ENCODE measurements around the gene R3HDM2.

Gene R3HDM2

GRCh38 chr12:57219993-57220754 lies 210.7 kb downstream of the R3HDM2 start:
- DNase-seq (ENCODE audit: low read depth in 2 of 3, low spot score in 2 of 3): no peak

- DNase-seq (ENCODE audit: low read depth in 2 of 3, low spot score in 2 of 3): no peak
Observed at GRCh38 chr12:57219205-57219992, 211.4 kb downstream of the R3HDM2 start.

- DNase-seq (ENCODE audit: low read depth in 2 of 3, low spot score in 2 of 3): no peak
Observed at GRCh38 chr12:57218030-57218853, 212.6 kb downstream of the R3HDM2 start.

DNA sequence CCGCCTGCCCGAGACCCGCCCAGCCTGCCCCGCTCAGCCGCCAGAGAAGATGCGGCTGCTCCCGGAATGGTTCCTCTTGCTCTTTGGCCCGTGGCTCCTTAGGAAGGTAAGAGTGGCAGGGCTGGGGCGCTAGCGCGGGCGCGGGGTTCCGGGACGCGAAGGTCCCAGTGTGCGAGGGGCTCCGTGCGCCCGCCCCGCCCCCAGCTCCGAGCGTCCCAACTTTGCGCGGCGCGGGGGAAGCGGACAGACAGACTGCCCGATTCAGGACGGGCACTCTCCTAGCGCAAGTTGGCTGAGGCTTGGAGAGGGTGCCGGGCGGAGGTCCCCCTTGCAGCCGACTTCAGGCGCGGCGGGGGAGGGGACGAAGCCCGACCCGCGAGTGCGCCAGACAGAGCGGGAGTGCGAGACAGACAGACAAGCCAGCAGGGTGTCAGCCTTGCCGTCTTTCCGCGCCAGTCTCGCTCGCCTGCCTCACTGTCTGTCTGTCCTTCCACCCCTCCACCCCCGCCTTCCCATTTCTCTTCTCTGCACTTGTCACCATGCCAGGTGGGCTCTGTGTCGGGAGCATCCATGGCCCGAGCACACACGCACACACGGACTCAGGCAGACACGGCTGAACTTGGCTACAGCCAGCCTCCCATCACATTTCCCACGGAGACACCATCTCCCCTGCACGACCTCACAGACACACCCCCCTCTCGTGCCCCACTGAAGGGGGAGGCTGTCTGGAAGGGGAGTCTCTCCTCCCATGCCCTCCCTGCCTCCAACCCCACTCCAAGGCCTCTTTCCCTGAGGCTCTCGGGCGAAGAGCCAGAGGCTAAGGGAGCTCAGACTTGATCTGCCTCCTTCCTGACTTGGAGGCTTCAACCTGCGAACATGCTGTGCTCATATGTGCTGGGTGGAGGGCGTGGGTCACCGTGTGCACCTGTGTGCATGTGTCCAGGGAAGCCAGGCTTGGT lies 213.6 kb downstream of the R3HDM2 start:
- no peak for DNase-seq (ENCODE audit: low read depth in 2 of 3, low spot score in 2 of 3)

DNA sequence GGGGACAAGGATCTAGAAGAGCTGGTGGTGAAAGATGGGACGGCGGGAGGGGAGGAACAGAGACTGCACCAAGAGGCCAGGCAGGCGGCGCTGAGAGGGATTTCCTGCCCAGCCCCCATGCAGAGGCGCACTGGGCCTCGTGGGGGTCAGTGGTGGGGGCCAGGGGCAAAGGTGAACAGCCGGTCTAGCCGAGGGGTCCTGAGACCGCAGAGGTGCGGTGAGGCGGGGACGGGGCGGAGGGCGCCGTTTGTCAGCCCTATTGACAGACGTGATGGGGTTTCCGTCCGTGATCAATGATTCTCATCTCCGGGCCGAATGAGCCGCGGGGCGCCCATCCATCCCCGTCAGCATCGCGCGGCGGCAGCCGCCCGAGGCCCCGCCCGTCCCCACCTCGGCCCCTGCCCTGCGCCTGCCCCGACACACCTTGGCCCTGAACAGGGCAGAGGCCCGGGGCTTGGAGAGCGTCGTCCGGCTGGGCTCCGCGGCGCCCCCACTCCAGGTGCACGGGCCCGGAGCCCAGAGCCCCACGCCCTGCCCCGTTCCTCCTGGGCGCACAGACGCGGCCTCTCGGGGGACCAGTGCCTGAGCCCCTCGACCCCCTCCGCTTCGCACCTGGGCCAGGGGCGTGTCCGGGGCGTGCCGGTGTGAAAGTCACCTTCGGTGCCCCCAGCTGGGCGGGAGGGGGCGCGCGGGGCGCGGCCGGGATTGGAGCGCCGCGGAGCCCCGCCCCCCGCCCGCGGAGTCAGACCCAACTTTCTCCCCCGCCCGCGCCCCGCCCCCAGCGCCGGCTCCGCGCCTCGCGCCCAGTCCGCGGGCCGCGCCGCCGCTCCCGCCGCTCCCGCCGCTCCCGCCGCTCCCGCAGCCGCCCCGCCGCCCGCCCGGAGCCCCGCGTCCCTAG lies 214.6 kb downstream of the R3HDM2 start, which contains the start of gene NXPH4:
NXPH4 (plus strand) TSS at position 781 of the 898 bp plus-strand sequence. CDS start 176 bp downstream, outside the sequence.
- no peak for DNase-seq (ENCODE audit: low read depth in 2 of 3, low spot score in 2 of 3)

GRCh38 chr12:57215668-57216013 lies 215.2 kb downstream of the R3HDM2 start:
- DNase-seq (ENCODE audit: low read depth in 2 of 3, low spot score in 2 of 3): no peak

DNA sequence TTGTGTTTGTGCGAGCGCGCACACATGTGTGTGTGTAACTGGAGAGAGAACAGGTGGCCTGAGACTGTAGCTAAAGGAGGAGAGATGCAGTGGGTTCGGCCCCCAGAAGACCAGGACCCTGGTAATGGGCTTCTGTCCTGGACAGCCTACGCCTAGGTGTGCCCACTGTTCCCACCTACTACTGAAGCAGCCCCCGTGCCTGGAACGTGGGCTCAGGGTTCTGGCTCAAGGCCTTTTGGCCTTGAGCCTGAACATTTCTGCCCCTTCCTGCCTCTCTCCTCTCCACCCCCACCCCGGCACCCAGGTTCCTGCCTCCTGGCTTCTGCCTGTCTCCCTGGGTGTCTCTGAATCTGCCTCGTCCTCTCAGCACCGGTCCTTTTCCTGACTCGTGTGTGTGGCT lies 215.8 kb downstream of the R3HDM2 start:
- DNase-seq (ENCODE audit: low read depth in 2 of 3, low spot score in 2 of 3): no peak

- no peak for DNase-seq (ENCODE audit: low read depth in 2 of 3, low spot score in 2 of 3)
Observed at GRCh38 chr12:57214398-57214781, 216.5 kb downstream of the R3HDM2 start.

GRCh38 chr12:57213763-57214397 lies 217.0 kb downstream of the R3HDM2 start:
- DNase-seq (ENCODE audit: low read depth in 2 of 3, low spot score in 2 of 3): no peak

GRCh38 chr12:57213058-57213715 lies 217.7 kb downstream of the R3HDM2 start:
- peak in 2 of 3 experiments; percentile 56 to 74 for DNase-seq (ENCODE audit: low read depth in 2 of 3, low spot score in 2 of 3)

- DNase-seq (ENCODE audit: low read depth in 2 of 3, low spot score in 2 of 3): no peak
Observed at GRCh38 chr12:57212701-57213057, 218.2 kb downstream of the R3HDM2 start.

- no peak for DNase-seq (ENCODE audit: low read depth in 2 of 3, low spot score in 2 of 3)
Observed at GRCh38 chr12:57211791-57212700, 218.8 kb downstream of the R3HDM2 start.

GRCh38 chr12:57210926-57211692 lies 219.7 kb downstream of the R3HDM2 start:
- no peak for DNase-seq (ENCODE audit: low read depth in 2 of 3, low spot score in 2 of 3)

GRCh38 chr12:57210461-57210860 lies 220.4 kb downstream of the R3HDM2 start:
- DNase-seq (ENCODE audit: low read depth in 2 of 3, low spot score in 2 of 3): no peak

GRCh38 chr12:57209916-57210315 lies 220.9 kb downstream of the R3HDM2 start:
- DNase-seq (ENCODE audit: low read depth in 2 of 3, low spot score in 2 of 3): no peak

- no peak for DNase-seq (ENCODE audit: low read depth in 2 of 3, low spot score in 2 of 3)
Observed at GRCh38 chr12:57208631-57209282, 222.1 kb downstream of the R3HDM2 start.
